ENCODE results near the gene PSMD5. TPM values are rescaled to one million over a fixed set of nuclear protein-coding genes. Genes with fewer than 3 reads are reported as not detected.
"Not testable (repeated sequence)": the region's sequence is repeated elsewhere in the genome, so short reads cannot be mapped to it uniquely, and the experiment has no call there.

PSMD5 gene
- total and polyA plus RNA-seq, 3 donors from 2014 or later, result 26.4 to 45.0 (median 39.0) TPM

DNA sequence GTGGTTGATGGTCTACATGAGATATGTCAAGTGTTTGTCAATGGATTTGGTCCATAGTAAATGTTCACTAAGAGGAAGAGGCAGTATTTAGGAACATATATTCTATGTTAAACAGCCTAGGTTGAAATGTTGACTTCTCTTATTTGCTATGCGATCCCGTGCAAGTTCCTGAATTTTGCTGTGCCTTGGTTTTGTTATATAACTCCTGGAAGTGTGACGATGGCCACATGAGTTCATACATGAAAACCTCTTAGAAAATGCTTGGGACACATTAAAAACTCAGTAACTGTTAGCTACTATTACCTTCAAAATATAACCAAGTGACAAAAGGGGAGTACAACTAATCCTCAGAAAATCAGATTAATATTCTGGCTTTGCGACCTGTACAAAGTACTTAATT lies 27.6 kb downstream of the PSMD5 start:
- TF ChIP-seq, protein P1, sequence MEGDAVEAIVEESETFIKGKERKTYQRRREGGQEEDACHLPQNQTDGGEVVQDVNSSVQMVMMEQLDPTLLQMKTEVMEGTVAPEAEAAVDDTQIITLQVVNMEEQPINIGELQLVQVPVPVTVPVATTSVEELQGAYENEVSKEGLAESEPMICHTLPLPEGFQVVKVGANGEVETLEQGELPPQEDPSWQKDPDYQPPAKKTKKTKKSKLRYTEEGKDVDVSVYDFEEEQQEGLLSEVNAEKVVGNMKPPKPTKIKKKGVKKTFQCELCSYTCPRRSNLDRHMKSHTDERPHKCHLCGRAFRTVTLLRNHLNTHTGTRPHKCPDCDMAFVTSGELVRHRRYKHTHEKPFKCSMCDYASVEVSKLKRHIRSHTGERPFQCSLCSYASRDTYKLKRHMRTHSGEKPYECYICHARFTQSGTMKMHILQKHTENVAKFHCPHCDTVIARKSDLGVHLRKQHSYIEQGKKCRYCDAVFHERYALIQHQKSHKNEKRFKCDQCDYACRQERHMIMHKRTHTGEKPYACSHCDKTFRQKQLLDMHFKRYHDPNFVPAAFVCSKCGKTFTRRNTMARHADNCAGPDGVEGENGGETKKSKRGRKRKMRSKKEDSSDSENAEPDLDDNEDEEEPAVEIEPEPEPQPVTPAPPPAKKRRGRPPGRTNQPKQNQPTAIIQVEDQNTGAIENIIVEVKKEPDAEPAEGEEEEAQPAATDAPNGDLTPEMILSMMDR (IDR thresholded peaks at IDR 0.05), result no peak
- intact Hi-C loops (cut with DNase I; ENCODE audit: low total_unique reads), result no loop called here
- DNase-seq, result no peak
- no peaks in the 10 kb centered on the region for H3K27me3 ChIP-seq
- no peaks in the 10 kb centered on the region for H3K4me1 ChIP-seq
- H3K27ac ChIP-seq, result no peak overlapping the region
- 97% methylated on average over 4 of the region's 4 CpGs for WGBS, 2 donors
- H3K9me3 ChIP-seq, result no peaks in the 10 kb centered on the region
- no peak overlapping the region for H3K4me3 ChIP-seq
- H3K36me3 ChIP-seq (ENCODE audit: low read depth, missing control alignments), result no peaks in the 10 kb centered on the region

- intact Hi-C loops (cut with DNase I; ENCODE audit: low total_unique reads), result no loop called here
- H3K27me3 ChIP-seq, result no peaks in the 10 kb centered on the region
- H3K27ac ChIP-seq, result no peak overlapping the region
- H3K4me1 ChIP-seq, result no peaks in the 10 kb centered on the region
- DNase-seq, result no peak
- H3K36me3 ChIP-seq (ENCODE audit: low read depth, missing control alignments), result no peaks in the 10 kb centered on the region
- no peak overlapping the region for H3K4me3 ChIP-seq
- H3K9me3 ChIP-seq, result no peaks in the 10 kb centered on the region
- TF ChIP-seq, protein P1 (IDR thresholded peaks at IDR 0.05), result no peak
- no peak for TF ChIP-seq POLR2A (IDR thresholded peaks at IDR 0.05)
These were observed 33.8 kb downstream of the PSMD5 start for GRCh38 chr9:120808931-120809330.

GRCh38 chr9:120807607-120808379 lies 34.9 kb downstream of the PSMD5 start:
- H3K27me3 ChIP-seq, result no peaks in the 10 kb centered on the region
- no peaks in the 10 kb centered on the region for H3K9me3 ChIP-seq
- TF ChIP-seq POLR2A (IDR thresholded peaks at IDR 0.05), result no peak
- TF ChIP-seq, protein P1 (IDR thresholded peaks at IDR 0.05), result no peak
- H3K4me1 ChIP-seq, result no peaks in the 10 kb centered on the region
- no peaks in the 10 kb centered on the region for H3K36me3 ChIP-seq (ENCODE audit: low read depth, missing control alignments)
- no peak overlapping the region for H3K27ac ChIP-seq
- no peak for DNase-seq
- H3K4me3 ChIP-seq, result no peak overlapping the region
- intact Hi-C loops (cut with DNase I; ENCODE audit: low total_unique reads), result no loop called here

- DNase-seq; H3K4me1 ChIP-seq; H3K27me3 ChIP-seq; intact Hi-C loops (cut with DNase I; ENCODE audit: low total_unique reads); H3K9me3 ChIP-seq; H3K27ac ChIP-seq; H3K36me3 ChIP-seq (ENCODE audit: low read depth, missing control alignments); H3K4me3 ChIP-seq: not testable (repeated sequence)
- 71% methylated on average over 3 of the region's 3 CpGs for WGBS, 2 donors
These were observed 37.8 kb downstream of the PSMD5 start for GRCh38 chr9:120804784-120805363.

DNA sequence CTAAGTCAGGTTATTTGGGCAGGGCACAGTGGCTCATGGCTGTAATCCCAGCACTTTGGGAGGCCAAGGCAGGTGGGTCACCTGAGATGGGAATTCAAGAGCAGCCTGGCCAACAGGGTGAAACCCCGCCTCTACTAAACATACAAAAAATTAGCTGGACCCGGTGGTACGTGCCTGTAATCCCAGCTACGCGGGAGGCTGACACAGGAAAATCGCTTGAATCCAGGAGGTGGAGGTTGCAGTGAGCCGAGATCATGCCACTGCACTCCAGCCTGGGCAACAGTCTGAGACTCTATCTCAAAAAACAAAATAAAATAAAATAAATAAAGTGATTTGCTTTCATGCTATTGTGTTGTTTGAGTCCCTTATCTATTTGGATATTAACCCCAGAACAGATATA lies 41.3 kb downstream of the PSMD5 start:
- WGBS, 2 donors, result 92 to 93% methylated on average over 7 of the region's 7 CpGs
- Histone ChIP-seq H3K4me3 (no peak overlapping the region), H3K36me3 (ENCODE audit: low read depth, missing control alignments) (no peaks in the 10 kb centered on the region), H3K27ac (no peak overlapping the region), H3K4me1 (no peaks in the 10 kb centered on the region), H3K27me3 (no peaks in the 10 kb centered on the region), H3K9me3 (no peaks in the 10 kb centered on the region)
- no peak for DNase-seq
- intact Hi-C loops (cut with DNase I; ENCODE audit: low total_unique reads), result no loop called here
- TF ChIP-seq, protein P1 (IDR thresholded peaks at IDR 0.05), result no peak
- no peak for TF ChIP-seq POLR2A (IDR thresholded peaks at IDR 0.05)

Measured in testis (tissue), 3 donors.